ENCODE data around the gene HTR3B.
"Not testable (repeated sequence)": the region's sequence is repeated elsewhere in the genome, so short reads cannot be mapped to it uniquely, and the experiment has no call there.

Gene HTR3B

GRCh38 chr11:113885897-113886296, 18.7 kb upstream of the HTR3B start:
- FAIRE-seq, result no peak

DNA sequence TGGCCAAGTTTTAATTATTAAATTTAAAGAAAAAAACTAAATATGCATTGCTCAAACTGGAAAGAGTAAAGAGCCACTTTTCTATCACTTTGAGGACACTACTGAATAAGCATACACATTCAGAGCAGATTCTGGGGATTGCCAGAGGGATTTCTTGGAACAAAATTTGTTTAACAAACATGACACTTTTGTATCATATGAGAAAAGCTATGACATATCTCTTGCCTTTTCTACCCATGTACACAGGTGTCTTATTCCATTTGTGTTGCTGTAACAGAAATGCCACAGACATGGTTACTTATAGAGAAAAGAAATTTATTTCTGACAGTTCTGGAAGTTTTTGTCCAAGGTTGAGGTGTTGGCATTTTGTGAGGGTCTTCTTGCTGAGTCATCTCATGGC, 15.7 kb upstream of the HTR3B start:
- FAIRE-seq, result no peak

GRCh38 chr11:113894421-113894996, 10.1 kb upstream of the HTR3B start:
- no peak for FAIRE-seq

- FAIRE-seq, result no peak
Observed at GRCh38 chr11:113895367-113896155, 9.0 kb upstream of the HTR3B start.

DNA sequence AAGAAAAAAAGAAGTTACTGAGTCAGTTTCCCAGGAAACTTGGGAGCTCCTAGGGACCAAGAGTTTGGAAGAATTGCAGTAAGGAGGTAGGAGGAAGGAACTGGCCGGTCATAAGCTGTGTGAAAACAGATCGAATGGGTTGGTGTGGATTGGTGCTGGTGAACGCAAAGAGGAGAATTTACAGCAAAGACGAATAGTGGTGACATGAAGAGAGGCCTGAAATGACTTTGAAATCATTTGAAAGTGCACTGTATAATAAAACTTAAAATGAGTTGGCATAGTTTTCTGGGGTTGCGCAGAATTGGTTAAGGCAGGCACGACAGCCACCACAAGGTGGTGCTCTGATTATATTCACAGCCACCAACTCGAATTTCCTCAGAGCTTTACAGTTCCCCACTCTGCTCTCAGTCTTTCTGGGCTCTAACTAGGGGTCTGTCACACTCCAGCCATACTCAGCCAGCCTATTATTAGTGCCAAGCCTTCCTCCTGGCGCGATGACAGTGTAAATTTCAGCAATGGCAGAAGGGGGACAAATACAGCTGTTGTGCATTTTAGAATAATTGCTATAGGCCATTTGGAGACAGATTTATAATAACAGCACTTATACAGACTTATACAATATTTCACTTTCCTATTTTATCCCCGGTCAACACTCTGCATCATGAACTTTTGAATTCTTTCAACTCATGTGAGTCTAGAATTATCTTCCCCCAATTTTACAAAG, 8.3 kb upstream of the HTR3B start:
- no peak for FAIRE-seq

DNA sequence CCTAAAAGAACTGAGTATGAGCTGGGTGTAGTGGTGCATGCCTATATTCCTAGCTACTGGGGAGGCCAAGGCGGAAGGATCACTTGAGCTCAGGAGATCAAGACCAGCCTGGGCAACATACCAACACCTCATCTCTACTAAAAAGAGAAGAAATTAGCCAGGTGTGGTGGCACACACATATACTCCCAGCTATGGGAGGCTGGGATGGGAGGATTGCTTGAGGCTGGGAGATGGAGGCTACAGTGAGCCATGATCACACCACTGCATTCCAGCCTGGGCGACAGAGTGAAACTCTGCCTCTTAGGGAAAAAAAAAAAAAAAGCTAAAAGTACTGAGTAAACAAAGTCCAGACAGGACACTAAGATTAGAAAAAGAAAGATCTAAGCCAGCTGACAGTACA, 3.5 kb upstream of the HTR3B start:
- no peak for FAIRE-seq

DNA sequence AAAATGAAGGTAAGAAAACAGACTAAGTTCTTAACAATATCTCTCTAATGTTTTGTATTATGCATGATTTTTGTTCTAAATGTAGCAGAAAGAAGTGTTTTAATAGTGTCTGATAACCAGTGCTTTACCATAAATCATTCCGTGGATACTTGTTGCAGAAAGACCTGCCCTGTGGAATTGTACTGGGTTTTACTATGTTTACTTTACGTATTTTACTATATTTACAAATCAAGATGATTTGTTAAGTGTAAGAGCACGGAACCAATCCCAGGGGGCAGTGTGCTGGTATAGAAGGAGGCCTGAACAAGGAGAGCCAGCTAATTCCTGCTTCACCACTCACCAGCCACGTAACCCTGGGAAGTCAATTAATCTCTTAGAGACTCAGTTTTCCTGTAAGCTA, 1.4 kb downstream of the HTR3B start:
- FAIRE-seq, result no peak

GRCh38 chr11:113906516-113906915, 1.9 kb downstream of the HTR3B start:
- no peak for FAIRE-seq

DNA sequence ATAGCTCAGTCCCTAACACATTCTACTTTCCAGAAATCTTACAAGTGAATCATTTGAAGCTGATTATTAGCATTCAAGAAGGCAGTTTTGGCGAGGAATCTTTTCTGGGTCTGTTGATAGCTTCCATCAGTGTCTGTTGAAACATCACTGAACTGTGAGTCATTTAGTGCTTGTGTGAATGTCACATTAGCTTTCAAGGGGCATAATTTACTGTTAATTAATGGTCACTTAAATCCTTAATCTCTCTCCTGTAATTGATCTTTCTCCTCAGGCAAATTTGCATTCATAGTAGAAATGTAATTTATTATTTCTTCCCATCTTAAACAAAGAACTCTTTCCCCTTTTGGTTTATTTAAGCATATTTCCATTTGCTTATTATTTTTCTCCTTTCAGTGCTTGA, 2.6 kb downstream of the HTR3B start:
- no peak for FAIRE-seq

DNA sequence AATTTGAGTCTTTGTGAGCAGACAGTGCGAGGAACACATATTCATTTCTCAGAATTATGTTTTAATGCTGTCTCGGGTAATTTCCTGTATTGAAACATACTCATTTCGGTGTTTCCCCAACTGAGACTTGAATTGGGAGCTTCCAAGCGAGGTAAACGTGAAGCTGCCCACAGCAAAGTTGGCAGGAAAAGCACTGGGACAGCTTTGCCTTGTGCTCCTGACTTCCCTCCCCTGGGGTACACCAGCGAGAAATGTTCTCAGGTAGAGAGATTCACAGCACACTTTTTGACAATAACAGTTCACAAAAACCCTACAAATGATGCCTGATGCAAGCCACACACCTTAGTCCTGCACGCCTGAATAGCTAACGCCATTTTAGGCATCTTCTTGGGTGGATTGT, 3.1 kb downstream of the HTR3B start:
- no peak for FAIRE-seq

GRCh38 chr11:113908098-113908497, 3.5 kb downstream of the HTR3B start:
- FAIRE-seq, result no peak

DNA sequence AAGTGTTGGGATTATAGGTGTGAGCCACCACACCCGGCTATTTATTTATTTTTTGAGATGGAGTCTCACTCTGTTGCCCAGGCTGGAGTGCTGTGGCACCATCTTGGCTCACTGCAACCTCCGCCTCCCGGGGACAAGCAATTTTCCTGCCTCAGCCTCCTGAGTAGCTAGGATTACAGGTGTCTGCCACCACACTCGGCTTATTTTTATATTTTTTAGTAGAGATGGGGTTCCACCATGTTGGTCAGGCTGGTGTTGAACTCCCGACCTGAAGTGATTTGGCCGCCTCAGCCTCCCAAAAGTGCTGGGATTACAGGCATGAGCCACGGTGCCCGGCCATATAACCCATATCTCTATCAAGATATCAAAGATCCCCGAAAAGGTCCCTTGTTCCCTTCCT, 6.9 kb downstream of the HTR3B start:
- FAIRE-seq, result not testable (repeated sequence)

DNA sequence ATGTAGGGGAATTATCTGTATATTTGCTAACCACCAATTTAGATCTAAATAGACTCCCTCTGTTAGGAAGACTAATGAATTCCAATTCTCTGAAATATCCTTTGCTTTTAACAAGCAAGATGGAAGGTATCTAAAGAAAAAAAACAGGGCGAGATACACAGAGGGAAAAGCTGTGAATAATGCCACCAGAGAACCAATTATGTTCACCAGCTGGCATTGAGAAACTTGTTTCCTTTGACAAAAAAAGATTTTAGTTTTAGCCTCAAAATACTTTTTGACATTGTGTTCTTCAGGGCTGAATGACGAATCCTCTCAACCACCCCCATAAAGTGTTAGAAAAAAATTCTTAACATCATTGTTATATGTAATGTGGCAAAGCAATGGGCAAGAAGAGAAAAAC, 19.0 kb downstream of the HTR3B start:
- FAIRE-seq, result no peak

DNA sequence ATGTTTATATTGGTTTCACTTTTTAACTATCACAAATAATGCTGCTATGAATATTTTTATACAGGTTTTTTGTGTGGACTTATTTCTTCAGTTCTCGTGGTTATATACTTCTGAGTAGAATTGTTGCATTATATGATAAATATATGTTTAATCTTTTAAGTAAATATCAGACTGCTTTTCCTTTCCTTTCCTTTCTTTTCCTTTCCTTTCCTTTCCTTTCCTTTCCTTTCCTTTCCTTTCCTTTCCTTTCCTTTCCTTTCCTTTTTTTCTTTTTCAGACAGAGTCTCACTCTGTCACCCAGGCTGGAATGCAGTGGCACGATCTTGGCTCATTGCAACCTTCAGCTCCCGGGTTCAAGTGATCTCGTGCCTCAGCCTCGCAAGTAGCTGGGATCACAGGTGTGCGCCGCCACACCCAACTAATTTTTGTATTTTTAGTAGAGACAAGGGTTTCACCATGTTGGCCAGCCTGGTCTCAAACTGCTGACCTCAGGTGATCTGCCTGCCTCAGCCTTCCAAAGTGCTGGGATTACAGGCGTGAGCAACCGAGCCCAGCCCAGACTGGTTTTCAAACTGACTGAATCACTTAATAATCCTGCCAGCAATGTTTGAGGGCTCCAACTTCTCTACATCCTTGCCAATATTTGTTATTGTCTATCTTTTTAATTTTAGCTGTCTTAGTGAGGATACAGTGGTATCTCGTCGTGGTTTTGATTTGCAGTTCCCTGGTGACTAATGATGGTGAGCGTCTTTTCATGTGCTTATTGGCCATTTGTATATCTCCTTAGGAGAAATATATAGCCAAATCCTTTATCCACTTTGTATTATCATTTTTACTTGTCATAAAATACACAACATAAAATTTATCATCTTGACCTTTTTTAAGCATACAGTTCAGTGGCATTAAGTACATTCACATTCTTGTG, 21.9 kb downstream of the HTR3B start:
- FAIRE-seq, result no peak

GRCh38 chr11:113928311-113928710, 23.7 kb downstream of the HTR3B start:
- FAIRE-seq, result no peak

DNA sequence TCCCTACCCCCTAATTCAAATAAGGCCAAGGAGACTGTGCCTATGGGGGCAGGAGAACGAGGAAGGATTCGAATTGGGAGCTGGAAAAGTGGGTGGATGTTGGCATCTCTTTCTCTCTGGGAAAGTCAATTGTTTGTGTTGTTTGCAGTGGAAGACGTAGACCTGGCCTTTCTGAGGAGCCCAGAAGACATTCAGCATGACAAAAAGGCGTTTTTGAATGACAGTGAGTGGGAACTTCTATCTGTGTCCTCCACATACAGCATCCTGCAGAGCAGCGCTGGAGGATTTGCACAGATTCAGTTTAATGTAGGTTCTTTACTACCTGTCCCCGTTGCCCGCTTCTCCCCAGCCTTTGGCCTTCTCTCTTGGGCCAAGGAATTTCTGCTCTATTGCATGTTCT, 28.2 kb downstream of the HTR3B start:
- no peak for FAIRE-seq

- not testable (repeated sequence) for FAIRE-seq
Observed at GRCh38 chr11:113934193-113934592, 29.6 kb downstream of the HTR3B start.

DNA sequence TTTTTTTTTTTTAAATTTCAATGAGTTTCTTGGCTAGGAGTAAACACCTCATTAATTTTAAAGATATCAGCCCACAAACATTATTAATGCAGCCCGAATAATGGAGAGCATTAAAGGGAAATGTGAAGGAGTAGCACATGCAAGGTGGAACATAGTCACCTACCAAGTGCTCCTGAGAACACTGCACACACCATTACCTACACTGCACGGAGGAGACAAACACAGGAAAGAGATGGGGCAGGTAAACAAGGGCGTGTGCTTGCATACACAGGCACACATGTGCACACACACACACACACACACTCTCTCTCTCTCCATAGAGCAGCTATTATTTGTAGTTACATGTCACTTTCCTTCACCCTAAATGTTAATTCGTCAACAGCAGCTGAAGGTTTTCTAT, 30.2 kb downstream of the HTR3B start:
- FAIRE-seq, result no peak

DNA sequence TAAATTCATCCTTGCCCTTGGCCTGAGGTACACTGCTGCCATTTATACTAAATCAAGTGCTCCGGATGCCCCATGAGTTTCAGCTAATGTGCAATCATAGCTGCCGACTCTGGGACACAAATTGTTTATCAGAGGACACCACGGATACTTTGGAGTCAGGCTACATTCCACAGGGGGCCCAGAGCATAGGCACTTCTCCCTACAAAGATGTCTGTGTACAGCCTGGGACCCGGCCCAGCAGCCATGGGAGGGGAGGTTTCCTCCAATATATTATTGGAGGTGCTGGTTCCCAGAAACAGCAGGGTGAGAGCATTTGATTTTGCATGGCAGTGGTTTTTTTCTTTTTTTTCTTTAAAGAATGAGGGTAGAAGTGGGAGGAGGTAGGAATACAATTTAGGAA, 31.3 kb downstream of the HTR3B start:
- no peak for FAIRE-seq

- no peak for FAIRE-seq
Observed at GRCh38 chr11:113937918-113938317, 33.3 kb downstream of the HTR3B start.

DNA sequence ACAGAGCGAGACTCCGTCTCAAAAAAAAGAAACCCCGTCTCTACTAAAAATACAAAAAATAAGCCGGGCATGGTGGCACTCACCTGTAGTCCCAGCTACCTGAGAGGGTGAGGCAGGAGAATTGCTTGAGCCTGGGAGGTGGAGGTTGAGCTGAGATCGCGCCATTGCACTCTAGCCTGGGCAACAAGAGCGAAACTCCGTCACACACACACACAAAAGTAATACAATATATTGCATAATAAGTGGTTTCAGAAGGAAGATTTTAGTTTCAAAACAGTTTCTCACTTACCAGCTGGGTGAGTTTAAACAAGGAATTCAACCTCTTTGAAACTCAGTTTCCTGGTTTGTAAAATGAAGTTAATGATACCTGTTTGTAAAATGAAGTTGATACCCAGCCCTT, 37.7 kb downstream of the HTR3B start:
- no peak for FAIRE-seq

DNA sequence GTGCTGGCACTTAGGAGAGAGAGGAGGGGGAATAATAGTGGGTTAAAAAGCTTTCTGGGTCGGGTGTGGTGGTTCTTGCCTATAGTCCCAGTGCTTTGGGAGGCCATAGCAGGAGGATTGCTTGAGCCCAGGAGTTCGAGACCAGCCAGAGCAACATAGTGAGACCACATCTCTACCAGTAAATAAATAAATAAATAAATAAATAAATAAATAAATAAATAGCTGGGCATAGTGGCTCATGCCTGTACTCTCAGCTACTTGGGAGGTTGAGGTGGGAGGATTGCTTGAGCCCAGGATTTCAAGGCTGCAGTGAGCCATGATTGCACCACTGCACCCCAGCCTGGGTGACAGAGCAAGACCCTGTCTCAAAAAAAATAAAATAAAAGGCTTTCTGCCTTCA, 41.6 kb downstream of the HTR3B start:
- not testable (repeated sequence) for FAIRE-seq

DNA sequence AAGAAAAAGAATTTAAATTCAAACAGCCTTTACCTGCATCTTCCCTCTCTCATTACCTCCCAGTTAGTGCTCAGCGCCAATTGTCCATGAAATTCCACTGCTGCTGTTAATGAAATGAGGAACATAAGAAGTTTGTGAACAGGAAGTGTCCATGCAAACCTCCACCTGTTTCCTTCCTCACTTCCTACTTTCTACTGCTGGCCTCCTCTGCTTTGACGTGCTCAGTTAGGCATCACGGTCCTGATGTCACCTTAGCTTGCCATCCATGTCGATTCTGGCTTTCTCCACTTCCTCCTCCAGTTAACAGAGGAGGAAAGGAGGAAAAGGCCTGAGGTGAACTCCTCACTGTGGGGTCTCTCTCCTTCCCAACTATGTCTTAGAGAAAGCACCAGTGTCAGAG, 43.4 kb downstream of the HTR3B start:
- no peak for FAIRE-seq
